IMR-90 (cell line): ENCODE results near the gene ABTB2. TPM values are rescaled to one million over a fixed set of nuclear protein-coding genes. Genes with fewer than 3 reads are reported as not detected.

Experiments used
- ATAC-seq: fragments of 200-7000 bp; cut with Tn5 transposase; 2 replicates; pipeline ENCODE4 v1.9.1; 2020; ENCODE audit warnings: low read depth, mild to moderate bottlenecking, moderate library complexity
- BruUV-seq: library from RNA; stranded (reverse); fragments of 400-500 nt; replicated peaks from 2 replicates; lab custom pipeline; 2021; lab: Mats Ljungman, UMichigan
- CTCF ChIA-PET: fragments of 300-600 bp; formaldehyde crosslinking; extraction: SDS; loops from one replicate; lab custom pipeline; 2021; ENCODE audit warnings: antibody characterized with exemption; lab: Yijun Ruan, JAX
- POLR2A ChIA-PET: fragments of 300-600 bp; sonication (Branson Sonifier 250); formaldehyde crosslinking; loops from one replicate; lab custom pipeline; 2022; ENCODE audit warnings: antibody characterized with exemption; ENCODE audit not compliant: unreplicated experiment; lab: Charles Lee
- DNase-seq: peaks from one replicate; pipeline ENCODE4 v3.0.0; 2013
- H2AFZ ChIP-seq: replicated peaks from 2 replicates; pipeline ENCODE3; 2013; ENCODE audit warnings: low read length, mild to moderate bottlenecking; ENCODE audit not compliant: poor library complexity
- H2AK5ac ChIP-seq: 2 replicates; pipeline ENCODE4 v1.6.1; 2013; ENCODE audit warnings: low read depth, low read length, inconsistent platforms
- H2AK9ac ChIP-seq: replicated peaks from 2 replicates; pipeline ENCODE3; 2013; ENCODE audit warnings: mild to moderate bottlenecking, low read depth, low read length, moderate library complexity; ENCODE audit not compliant: poor library complexity
- H2BK120ac ChIP-seq: 2 replicates; pipeline ENCODE4 v1.6.1; 2013; ENCODE audit warnings: low read depth, low read length, inconsistent platforms
- H2BK15ac ChIP-seq: 3 replicates; pipeline ENCODE4 v1.6.1; 2013; ENCODE audit warnings: low read depth, low read length, inconsistent platforms
- H2BK20ac ChIP-seq: 2 replicates; pipeline ENCODE4 v1.6.1; 2013; ENCODE audit warnings: low read depth, mild to moderate bottlenecking, inconsistent platforms, low read length, moderate library complexity
- H2BK5ac ChIP-seq: 2 replicates; pipeline ENCODE4 v1.6.1; 2013; ENCODE audit warnings: mild to moderate bottlenecking, low read depth, low read length, inconsistent platforms; ENCODE audit not compliant: poor library complexity, severe bottlenecking
- H3K14ac ChIP-seq: replicated peaks from 2 replicates; pipeline ENCODE4 v1.6.1; 2013; ENCODE audit warnings: low read depth, low read length, inconsistent platforms
- H3K18ac ChIP-seq: 2 replicates; pipeline ENCODE4 v1.6.1; 2013; ENCODE audit warnings: low read depth, low read length, control low read depth
- H3K23ac ChIP-seq: 2 replicates; pipeline ENCODE4 v1.6.1; 2013; ENCODE audit warnings: low read depth, low read length, inconsistent platforms
- H3K27ac ChIP-seq: 2 replicates; pipeline ENCODE4 v1.5.1; 2013; ENCODE audit warnings: mild to moderate bottlenecking, control low read depth, low read length; ENCODE audit not compliant: insufficient read depth
- H3K27me3 ChIP-seq: 2 replicates; pipeline ENCODE4 v1.6.1; 2013; ENCODE audit warnings: low read length; ENCODE audit not compliant: control insufficient read depth, insufficient read depth
- H3K36me3 ChIP-seq: 2 replicates; pipeline ENCODE4 v1.6.1; 2013; ENCODE audit warnings: low read length, mixed read lengths; ENCODE audit not compliant: control insufficient read depth, insufficient read depth
- H3K4ac ChIP-seq: 2 replicates; pipeline ENCODE4 v1.6.1; 2013; ENCODE audit warnings: low read depth, low read length, inconsistent platforms
- H3K4me1 ChIP-seq: 2 replicates; pipeline ENCODE4 v1.6.1; 2013; ENCODE audit warnings: low read length, mixed read lengths; ENCODE audit not compliant: control insufficient read depth, insufficient read depth
- H3K4me2 ChIP-seq: 2 replicates; pipeline ENCODE4 v1.6.1; 2013; ENCODE audit warnings: low read depth, mild to moderate bottlenecking, control low read depth, low read length, moderate library complexity
- H3K4me3 ChIP-seq: 2 replicates; pipeline ENCODE4 v1.5.1; 2013; ENCODE audit warnings: low read depth, mild to moderate bottlenecking, control low read depth, low read length, moderate library complexity; ENCODE audit not compliant: insufficient read depth
- H3K56ac ChIP-seq: 2 replicates; pipeline ENCODE4 v1.6.1; 2013; ENCODE audit warnings: low read length, inconsistent platforms; ENCODE audit not compliant: insufficient read depth; ENCODE audit errors: extremely low read depth
- H3K79me1 ChIP-seq, 2 experiments: 2 replicates each; pipeline ENCODE4 v1.6.1; 2013; ENCODE audit warnings: low read length in 2 of 2, inconsistent platforms in 1 of 2, low read depth in 1 of 2
- H3K9ac ChIP-seq: 2 replicates; pipeline ENCODE4 v1.6.1; 2013; ENCODE audit warnings: low read depth, low read length, control low read depth
- H3K9me1 ChIP-seq: 2 replicates; pipeline ENCODE4 v1.6.1; 2013; ENCODE audit warnings: low read length, inconsistent platforms; ENCODE audit not compliant: insufficient read depth
- H3K9me3 ChIP-seq: 2 replicates; pipeline ENCODE4 v1.6.1; 2013; ENCODE audit warnings: low read length; ENCODE audit not compliant: control insufficient read depth, insufficient read depth
- H4K20me1 ChIP-seq: 2 replicates; pipeline ENCODE4 v1.6.1; 2013; ENCODE audit warnings: low read length, inconsistent platforms; ENCODE audit not compliant: insufficient read depth
- H4K5ac ChIP-seq: 2 replicates; pipeline ENCODE4 v1.6.1; 2013; ENCODE audit warnings: mild to moderate bottlenecking, low read depth, low read length, control low read depth
- H4K8ac ChIP-seq, 2 experiments: 2 replicates each; pipeline ENCODE4 v1.6.1; 2013; ENCODE audit warnings: low read depth in 2 of 2, low read length in 2 of 2, control low read depth in 1 of 2, inconsistent platforms in 1 of 2
- H4K91ac ChIP-seq: 2 replicates; pipeline ENCODE4 v1.6.1; 2013; ENCODE audit warnings: low read depth, low read length, inconsistent platforms; ENCODE audit not compliant: insufficient read depth
- BHLHE40 ChIP-seq: fragments of 150-350 bp; IDR thresholded peaks from 2 replicates; pipeline ENCODE4 v1.6.1; 2016; ENCODE audit warnings: mild to moderate bottlenecking, low read depth, low read length
- CEBPB ChIP-seq: IDR thresholded peaks from 2 replicates; pipeline ENCODE4 v1.6.1; 2012; ENCODE audit warnings: low read depth, low read length, improper control_type of control experiment
- CHD1 ChIP-seq: IDR thresholded peaks from 2 replicates; pipeline ENCODE4 v1.6.1; 2012; ENCODE audit warnings: low read depth, low read length, improper control_type of control experiment
- ELK1 ChIP-seq: fragments of 150-350 bp; IDR thresholded peaks from 2 replicates; pipeline ENCODE4 v1.6.1; 2016; ENCODE audit warnings: low read depth, mild to moderate bottlenecking, low read length, moderate library complexity, borderline replicate concordance
- FOS ChIP-seq: fragments of 150-350 bp; IDR thresholded peaks from 2 replicates; pipeline ENCODE4 v1.6.1; 2016; ENCODE audit warnings: low read depth, low read length
- MAFK ChIP-seq: IDR thresholded peaks from 2 replicates; pipeline ENCODE4 v1.6.1; 2012; ENCODE audit warnings: low read depth, low read length, improper control_type of control experiment
- NFE2L2 ChIP-seq: fragments of 150-350 bp; IDR thresholded peaks from 2 replicates; pipeline ENCODE4 v1.6.1; 2016; ENCODE audit warnings: low read depth, mild to moderate bottlenecking, low read length
- POLR2A ChIP-seq: IDR thresholded peaks from 2 replicates; pipeline ENCODE4 v1.6.1; 2012; ENCODE audit warnings: mild to moderate bottlenecking, low read depth, low read length
- RCOR1 ChIP-seq: IDR thresholded peaks from 2 replicates; pipeline ENCODE4 v1.6.1; 2012; ENCODE audit warnings: mild to moderate bottlenecking, low read length, improper control_type of control experiment; ENCODE audit not compliant: insufficient replicate concordance
- SMC3 ChIP-seq: fragments of 150-350 bp; IDR thresholded peaks from 2 replicates; pipeline ENCODE4 v1.6.1; 2016; ENCODE audit warnings: low read depth, mild to moderate bottlenecking, antibody characterized with exemption, low read length, moderate library complexity
- WGBS, 2 experiments: methylation state at CpG; one replicate each; pipeline versions ENCODE4 v1.1.5 to v1.1.7; 2013; ENCODE audit warnings: missing lambda C conversion rate in 2 of 2; ENCODE audit not compliant: insufficient read length in 1 of 2; ENCODE audit errors: extremely low coverage in 2 of 2; 5-methylcytosine and 5-hydroxymethylcytosine counted together
- dilution Hi-C: fragments of 300-500 bp; cut with HindIII; formaldehyde crosslinking; loops from one replicate; pipeline ENCODE4 v1.14.3; 2018; ENCODE audit warnings: low sequenced_read_pairs; ENCODE audit not compliant: unreplicated experiment
- in situ Hi-C: fragments of 300-500 bp; cut with MboI; formaldehyde crosslinking; loops from 3 replicates; pipeline ENCODE4 v1.14.3; 2019; ENCODE audit warnings: low sequenced_read_pairs, inconsistent platforms, mixed read lengths
- intact Hi-C: fragments of 100-400 bp; cut with micrococcal nuclease; formaldehyde crosslinking; loops from 2 replicates; pipeline ENCODE4 v1.10.0; 2022
- polyA plus RNA-seq, 3 experiments: library from polyadenylated mRNA; depleted of rRNA; stranded (reverse); fragments of >200 nt; gene quantifications; 2 replicates each; pipeline ENCODE4 v1.2.3, GENCODE V29; 2012; ENCODE audit warnings: low replicate concordance in 1 of 3
- total RNA-seq: library from RNA; depleted of rRNA; stranded (reverse); fragments of >200 nt; gene quantifications from 2 replicates; pipeline ENCODE4 v1.2.3, GENCODE V29; 2012
- TF ChIP-seq, protein P1 (sequence below): fragments of 150-350 bp; IDR thresholded peaks from 2 replicates; pipeline ENCODE4 v1.6.1; 2017; ENCODE audit warnings: mild to moderate bottlenecking, antibody characterized with exemption, low read length, low read depth

The ABTB2 gene
- total and polyA plus RNA-seq, 2 of the 4 experiments (the other 2 are of a cell fraction) = 0.18 to 2.0 TPM

DNA sequence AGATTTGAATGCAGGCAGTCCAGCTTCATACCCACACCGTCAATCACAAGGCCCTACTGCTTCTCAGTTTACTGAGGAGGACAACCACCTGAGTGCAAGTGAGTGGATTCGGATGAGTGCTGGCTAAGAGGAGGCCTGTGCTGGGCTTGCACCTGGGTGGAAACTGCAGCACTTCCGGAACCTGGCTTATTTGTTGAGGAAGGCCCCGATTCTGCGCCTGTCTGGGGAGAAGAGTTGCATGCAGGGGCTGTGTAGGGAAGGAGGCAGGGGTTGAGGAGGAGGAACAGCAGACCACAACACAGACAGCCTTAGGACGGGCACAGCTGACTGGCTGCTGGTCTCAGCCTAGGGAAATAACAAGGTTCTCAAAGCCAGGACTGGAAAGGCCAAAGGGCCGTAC is 20.8 kb downstream of the ABTB2 start (continued):
- no peak for TF ChIP-seq MAFK
- TF ChIP-seq NFE2L2 = no peak
- no peak for TF ChIP-seq SMC3

- CTCF ChIA-PET = no interaction called here
- Histone ChIP-seq H2AFZ (no peak overlapping the region), H3K27me3 (peaks cover 18% of the 10 kb centered on the region), H3K27ac (no peak overlapping the region), H3K4me2 (no peak overlapping the region), H4K91ac (no peak overlapping the region), H3K9ac (no peak overlapping the region), H3K9me3 (no peaks in the 10 kb centered on the region), H4K8ac (no peak overlapping the region), H3K23ac (no peak overlapping the region), H3K18ac (no peak overlapping the region), H3K36me3 (no peaks in the 10 kb centered on the region), H3K4me3 (no peak overlapping the region), H2BK15ac (no peak overlapping the region), H4K20me1 (no peaks in the 10 kb centered on the region), H2AK9ac (no peak overlapping the region), H2AK5ac (no peak overlapping the region), H3K56ac (no peak overlapping the region), H3K9me1 (peaks cover 3% of the 10 kb centered on the region; the same call in 1 of the 2 replicates), H3K14ac (no peak overlapping the region), H2BK20ac (no peak overlapping the region), H4K5ac (no peak overlapping the region), H2BK5ac (no peak overlapping the region), H3K4ac (no peak overlapping the region), H3K79me1 (no peaks in the 10 kb centered on the region), H2BK120ac (no peak overlapping the region), H3K4me1 (no peaks in the 10 kb centered on the region)
- dilution Hi-C loops (loop anchor here (25.0 kb wide), 1 partner anchor 148 kb away; no protein-coding TSS in a partner anchor), in situ Hi-C loops (no loop called here), intact Hi-C loops (no loop called here)
- POLR2A ChIA-PET = no interaction called here
- 73% methylated on average over 2 of the region's 5 CpGs; no CpG with 5 or more reads in 1 of the 2 experiments for WGBS, 2 experiments
- no peak for DNase-seq
- TF ChIP-seq BHLHE40 = no peak
- TF ChIP-seq ELK1 = no peak
- TF ChIP-seq CHD1 = no peak
- TF ChIP-seq CEBPB = no peak
- no peak for TF ChIP-seq POLR2A
- no peak for TF ChIP-seq NFE2L2
- no peak for TF ChIP-seq FOS
- no peak for TF ChIP-seq RCOR1
- TF ChIP-seq MAFK = no peak
- TF ChIP-seq, protein P1, sequence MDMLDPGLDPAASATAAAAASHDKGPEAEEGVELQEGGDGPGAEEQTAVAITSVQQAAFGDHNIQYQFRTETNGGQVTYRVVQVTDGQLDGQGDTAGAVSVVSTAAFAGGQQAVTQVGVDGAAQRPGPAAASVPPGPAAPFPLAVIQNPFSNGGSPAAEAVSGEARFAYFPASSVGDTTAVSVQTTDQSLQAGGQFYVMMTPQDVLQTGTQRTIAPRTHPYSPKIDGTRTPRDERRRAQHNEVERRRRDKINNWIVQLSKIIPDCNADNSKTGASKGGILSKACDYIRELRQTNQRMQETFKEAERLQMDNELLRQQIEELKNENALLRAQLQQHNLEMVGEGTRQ = no peak
- BruUV-seq = no TSS peak
- ATAC-seq = no peak
These were observed 22.0 kb downstream of the ABTB2 start for GRCh38 chr11:34335801-34336200.
